IPS-15b (cell line): Measurements from ENCODE around the gene SRRM2.
A peak's percentile ranks its signal among the peaks of the same experiment; 100 is the strongest.

Source experiments
- H3K27me3 ChIP-seq: one replicate; pipeline ENCODE4 v1.6.1; 2013; ENCODE audit warnings: low read length; ENCODE audit not compliant: control insufficient read depth, insufficient read depth
- H3K36me3 ChIP-seq: one replicate; pipeline ENCODE4 v1.6.1; 2013; ENCODE audit warnings: low read length; ENCODE audit not compliant: control insufficient read depth, insufficient read depth
- H3K4me1 ChIP-seq: one replicate; pipeline ENCODE4 v1.6.1; 2013; ENCODE audit warnings: mild to moderate bottlenecking, low read length; ENCODE audit not compliant: control insufficient read depth, insufficient read depth
- H3K4me3 ChIP-seq: one replicate; pipeline ENCODE4 v1.5.1; 2013; ENCODE audit warnings: low read depth, low read length
- H3K9ac ChIP-seq: one replicate; pipeline ENCODE4 v1.6.1; 2013; ENCODE audit warnings: low read depth, mild to moderate bottlenecking, low read length
- H3K9me3 ChIP-seq: one replicate; pipeline ENCODE4 v1.6.1; 2013; ENCODE audit warnings: mild to moderate bottlenecking, low read length; ENCODE audit not compliant: control insufficient read depth, insufficient read depth

SRRM2 gene

DNA sequence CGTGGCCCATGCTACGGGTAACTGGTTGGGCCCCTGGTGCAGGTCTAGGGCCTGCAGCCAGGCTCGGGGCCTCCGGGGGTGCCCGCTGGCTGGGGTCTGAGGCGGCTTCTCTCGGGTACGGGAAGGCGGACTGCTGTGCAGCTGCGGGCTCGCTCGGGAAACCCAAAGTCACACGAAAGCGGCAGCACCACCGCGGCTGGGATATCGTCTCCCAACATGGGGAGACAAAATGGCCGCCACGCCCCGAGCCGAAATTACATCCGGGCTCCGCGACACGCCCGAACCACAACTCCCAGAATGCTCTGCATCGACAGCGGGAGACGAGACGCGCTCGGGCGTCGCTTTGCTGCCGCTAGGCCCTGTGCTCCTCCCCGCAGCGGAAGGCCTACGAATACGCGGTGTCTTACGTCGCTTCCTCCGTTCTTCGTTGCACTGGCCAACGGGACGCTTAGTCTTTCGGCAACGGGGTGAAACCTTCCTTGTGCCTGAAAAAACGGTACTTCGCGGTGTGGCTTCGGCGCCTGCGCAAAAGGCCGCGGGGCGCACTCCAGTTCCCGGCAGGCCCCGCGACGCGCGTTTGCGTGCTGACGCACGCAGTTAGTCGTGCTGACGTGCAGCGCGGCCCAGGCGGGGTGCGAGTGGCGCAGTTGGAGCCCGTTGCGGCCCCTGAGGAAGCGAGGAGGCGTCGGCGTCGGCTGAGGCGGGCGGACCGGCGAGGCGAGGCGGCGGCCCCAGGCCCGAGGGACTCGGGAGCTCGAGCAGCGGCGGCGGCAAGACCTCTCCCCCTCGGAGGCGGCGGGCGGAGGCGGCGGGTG is at the start of gene SRRM2:
Gene SRRM2 (plus strand): TSS at position 604 of the 815 bp plus-strand sequence. CDS start 3,727 bp downstream, outside the sequence.
- Histone ChIP-seq H3K9me3 (no peaks in the 10 kb centered on the region), H3K9ac (peak within 1 kb of the TSS; percentile 97), H3K4me3 (peak within 1 kb of the TSS; percentile 88), H3K4me1 (peaks cover 15% of the 10 kb centered on the region), H3K36me3 (peaks cover 11% of the 10 kb centered on the region), H3K27me3 (no peaks in the 10 kb centered on the region)

DNA sequence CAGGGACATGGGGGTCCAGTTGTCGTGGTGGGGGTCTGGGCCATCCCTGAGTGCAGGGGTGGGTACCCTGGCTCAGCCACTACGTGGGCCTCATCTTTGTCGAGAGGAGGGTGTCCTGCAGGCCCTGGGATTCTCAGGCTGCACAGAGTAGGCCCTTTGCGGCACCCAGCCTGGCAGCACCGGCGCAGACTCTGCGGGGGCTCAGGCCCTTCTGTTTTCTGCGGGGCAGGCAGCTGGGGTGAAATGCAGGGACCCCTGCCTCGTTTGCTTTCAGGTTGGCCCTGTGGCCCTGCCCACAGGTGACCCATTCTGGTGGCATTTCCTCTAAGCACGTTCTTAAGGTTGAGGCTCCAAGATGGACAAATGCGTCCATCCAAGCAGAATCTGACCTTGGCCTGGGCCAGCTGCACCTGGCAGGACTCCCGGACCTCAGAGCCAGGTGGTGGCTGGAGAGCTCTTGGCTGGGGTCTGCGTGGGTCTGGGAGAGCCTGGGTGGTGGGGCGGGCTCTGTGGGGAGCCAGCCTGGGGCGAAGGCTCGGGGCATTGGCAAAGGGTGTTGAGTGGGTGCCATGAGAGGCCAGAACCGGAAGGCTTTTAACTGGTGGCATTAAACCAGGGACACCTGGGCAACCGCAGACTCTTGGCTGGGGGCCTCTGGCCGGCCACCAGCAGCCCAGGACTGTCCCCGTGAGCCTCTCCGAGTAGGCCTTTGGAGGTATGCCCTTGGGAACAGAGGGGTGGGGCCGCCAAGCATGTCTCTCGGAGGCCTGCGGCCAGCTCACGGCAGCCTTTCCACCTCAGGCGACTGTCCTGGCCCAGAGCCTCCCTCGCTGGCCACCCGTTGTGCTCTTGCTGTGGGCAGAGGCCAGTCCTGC is 49.3 kb upstream of the SRRM2 start:
- no peaks in the 10 kb centered on the region for H3K4me1 ChIP-seq
- H3K9ac ChIP-seq: no peak overlapping the region
- peaks cover 58% of the 10 kb centered on the region for H3K36me3 ChIP-seq
- no peak overlapping the region for H3K4me3 ChIP-seq
- H3K27me3 ChIP-seq: no peaks in the 10 kb centered on the region
- H3K9me3 ChIP-seq: no peaks in the 10 kb centered on the region

DNA sequence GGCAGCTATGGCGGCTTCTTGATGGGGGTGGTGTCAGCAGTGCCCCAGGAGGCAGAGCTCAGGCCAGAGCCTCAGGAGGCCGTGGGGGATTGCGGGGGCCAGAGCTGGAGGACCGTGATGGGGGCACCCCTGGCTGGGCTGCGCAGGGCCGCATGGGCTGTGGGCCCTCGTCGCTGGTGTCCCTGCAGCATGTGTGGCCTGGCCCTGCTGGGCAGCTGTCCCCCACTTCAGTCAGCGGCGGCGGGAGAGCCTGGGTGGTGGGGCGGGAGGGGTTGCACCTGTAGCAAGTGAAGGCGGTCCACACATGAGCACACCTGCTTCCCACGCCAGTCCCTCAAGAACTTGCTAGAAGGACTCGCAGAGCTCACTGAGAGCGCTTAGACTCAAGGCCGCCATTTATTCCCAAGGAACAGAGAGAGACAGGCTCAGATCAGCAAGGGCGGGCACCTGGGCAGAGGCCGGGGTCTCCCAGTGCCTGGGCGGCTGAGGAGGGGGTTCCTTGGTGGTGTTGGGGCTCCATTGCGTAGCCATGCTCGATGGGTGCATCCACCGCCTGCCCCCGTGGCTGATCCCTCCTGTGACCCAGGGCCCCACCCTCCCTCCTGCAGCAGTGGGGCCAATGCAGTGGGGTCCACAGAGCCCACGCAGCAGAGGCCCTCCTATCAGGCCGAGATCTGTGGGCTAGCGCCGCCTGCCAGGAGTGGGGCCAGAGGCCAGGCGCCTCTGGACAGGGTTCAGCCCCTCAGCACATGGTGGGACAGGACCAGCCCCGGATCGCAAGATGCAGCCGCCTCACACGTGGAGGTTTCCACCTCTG is 48.1 kb upstream of the SRRM2 start:
- no peaks in the 10 kb centered on the region for H3K4me1 ChIP-seq
- H3K9me3 ChIP-seq: no peaks in the 10 kb centered on the region
- peaks cover 53% of the 10 kb centered on the region for H3K36me3 ChIP-seq
- no peak overlapping the region for H3K4me3 ChIP-seq
- H3K9ac ChIP-seq: no peak overlapping the region
- H3K27me3 ChIP-seq: no peaks in the 10 kb centered on the region

DNA sequence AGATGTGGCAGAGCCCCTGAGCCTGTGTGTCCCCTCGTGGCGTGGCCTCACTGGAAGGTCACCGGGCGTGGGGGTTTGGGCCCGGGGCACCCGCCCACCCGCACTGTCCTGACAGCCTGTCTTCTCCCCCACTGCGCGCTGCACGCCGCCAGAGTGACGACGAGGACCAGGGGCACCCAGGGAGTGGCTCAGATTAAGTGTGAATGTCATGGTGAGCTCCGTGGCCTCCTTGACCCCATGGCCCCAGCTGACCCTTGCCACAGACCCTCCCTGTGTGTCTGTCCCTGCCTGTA is 47.5 kb upstream of the SRRM2 start:
- Histone ChIP-seq H3K9ac (no peak overlapping the region), H3K4me1 (no peaks in the 10 kb centered on the region), H3K27me3 (no peaks in the 10 kb centered on the region), H3K4me3 (no peak overlapping the region), H3K36me3 (peaks cover 52% of the 10 kb centered on the region), H3K9me3 (no peaks in the 10 kb centered on the region)

DNA sequence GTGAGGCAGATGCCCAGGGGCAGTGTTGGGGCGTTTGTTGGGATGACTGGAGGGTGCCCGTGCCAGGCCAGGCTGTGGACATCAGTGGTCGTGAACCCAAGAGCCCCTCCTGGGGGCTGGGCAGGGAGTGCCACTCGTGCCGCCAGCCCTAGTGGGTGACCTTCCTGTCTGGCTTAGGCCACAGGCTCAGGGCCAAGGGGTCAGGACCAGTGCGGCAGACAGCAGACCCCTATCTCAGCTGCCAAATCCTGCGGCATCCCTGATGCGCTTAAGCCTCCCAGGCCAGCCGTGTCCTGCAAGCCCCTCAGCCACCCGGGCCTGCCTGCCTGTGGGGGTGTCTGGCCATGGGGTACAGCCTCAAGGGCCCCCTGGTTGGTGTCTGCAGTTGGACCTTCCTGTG is 47.1 kb upstream of the SRRM2 start:
- Histone ChIP-seq H3K9ac (no peak overlapping the region), H3K36me3 (peaks cover 52% of the 10 kb centered on the region), H3K4me3 (no peak overlapping the region), H3K4me1 (no peaks in the 10 kb centered on the region), H3K9me3 (no peaks in the 10 kb centered on the region), H3K27me3 (no peaks in the 10 kb centered on the region)

DNA sequence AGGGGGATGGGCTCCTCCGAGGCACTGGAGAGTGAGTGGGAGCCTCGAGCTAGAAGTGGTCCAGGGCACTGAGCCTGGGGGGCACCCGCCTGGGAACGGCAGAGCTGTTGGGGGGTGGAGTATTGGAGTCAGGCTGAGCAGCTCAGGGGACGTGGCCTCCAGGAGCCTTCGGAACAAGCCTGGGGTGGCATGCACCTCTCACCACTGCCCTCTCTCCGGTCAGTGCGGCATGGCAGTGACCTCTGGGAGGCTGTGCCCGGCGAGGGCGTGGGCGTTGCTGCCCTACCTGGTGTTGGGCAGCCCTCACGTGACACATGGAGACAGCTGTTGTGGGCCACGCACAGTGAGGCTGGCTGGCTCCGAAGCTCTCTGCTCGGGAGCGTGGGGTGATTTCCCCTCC is 46.4 kb upstream of the SRRM2 start:
- H3K27me3 ChIP-seq: no peaks in the 10 kb centered on the region
- H3K4me1 ChIP-seq: no peaks in the 10 kb centered on the region
- no peak overlapping the region for H3K9ac ChIP-seq
- no peak overlapping the region for H3K4me3 ChIP-seq
- no peaks in the 10 kb centered on the region for H3K9me3 ChIP-seq
- H3K36me3 ChIP-seq: peaks cover 47% of the 10 kb centered on the region

DNA sequence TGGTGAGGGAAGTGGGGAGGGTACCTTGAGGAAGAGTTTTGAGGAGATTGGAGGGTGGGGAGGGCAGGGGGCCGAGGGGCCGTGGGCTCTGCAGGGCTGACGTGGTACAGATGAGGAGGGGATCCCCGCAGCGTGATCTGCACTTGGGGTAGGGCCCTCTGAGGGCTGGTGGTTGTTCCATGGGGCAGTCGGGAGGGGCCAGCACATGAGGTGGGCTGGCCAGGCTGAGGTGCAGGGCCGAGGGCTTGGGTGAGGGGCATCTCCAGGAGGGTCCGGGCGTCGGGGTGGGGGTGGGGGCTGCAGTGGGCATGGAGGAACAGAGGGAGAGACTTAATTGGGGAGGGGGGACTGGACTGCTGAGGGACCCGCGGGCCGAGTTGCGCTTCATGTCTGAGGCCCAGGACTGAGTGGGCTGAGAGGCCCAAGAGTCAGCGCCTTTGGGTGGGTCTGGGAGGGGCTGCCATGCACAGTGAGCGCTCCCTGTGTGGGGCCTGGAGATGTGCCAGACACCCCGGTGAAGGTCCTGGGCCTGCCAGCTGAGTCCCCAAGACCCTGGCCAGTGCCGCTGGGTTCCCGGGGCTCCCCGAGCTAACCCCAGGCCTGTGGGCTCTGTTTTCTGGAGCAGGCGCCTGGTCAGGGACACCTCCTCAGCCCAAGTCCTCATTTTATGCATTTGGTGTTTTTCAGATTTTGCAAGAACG is 45.7 kb upstream of the SRRM2 start:
- Histone ChIP-seq H3K4me3 (no peak overlapping the region), H3K9ac (no peak overlapping the region), H3K27me3 (no peaks in the 10 kb centered on the region), H3K9me3 (no peaks in the 10 kb centered on the region), H3K4me1 (no peaks in the 10 kb centered on the region), H3K36me3 (peaks cover 47% of the 10 kb centered on the region)

DNA sequence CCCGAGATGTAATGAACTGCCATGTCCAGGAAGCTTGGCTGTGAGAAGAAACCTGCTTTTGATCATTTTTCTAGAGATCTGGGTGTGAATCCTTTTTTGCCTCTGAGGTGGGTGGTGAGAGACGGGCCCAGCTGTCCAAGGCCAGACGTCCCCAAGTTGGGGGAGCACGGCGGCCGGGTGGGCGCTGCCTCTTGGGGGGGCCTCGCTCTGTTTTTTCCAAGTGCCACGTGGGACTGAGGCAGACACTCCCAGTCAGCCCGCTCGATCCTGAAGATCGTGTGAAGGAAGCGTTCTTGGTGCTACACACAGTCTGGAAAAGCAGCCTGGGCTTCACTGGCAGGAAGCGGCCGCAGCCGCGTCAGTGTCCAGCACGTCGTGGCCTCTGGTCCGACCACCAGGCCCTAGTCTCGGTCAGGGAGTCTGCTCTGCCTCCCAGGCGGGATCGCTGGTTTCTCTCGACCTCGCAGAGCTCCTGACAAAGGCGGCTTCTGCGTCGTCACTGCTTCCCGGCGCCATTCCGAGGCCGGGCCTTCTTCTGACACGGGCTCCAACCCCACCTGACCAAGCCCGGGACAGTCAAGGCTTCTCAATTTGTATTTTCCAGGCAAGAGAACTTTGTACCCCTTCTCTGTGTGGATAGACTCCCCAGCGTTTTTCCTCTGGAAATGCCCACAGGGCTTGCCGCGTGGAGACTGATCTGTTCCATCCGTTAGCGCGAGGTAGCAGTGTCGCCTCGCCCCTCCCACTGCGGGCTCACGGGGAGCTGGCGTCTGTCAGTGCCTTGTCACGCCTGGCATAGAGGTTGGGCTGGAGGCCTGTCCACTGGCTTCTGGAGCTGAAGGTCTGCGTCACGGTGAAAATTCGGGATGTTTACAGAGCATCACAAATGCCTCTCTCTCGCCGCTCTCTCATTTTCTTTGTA is 44.8 kb upstream of the SRRM2 start:
- no peaks in the 10 kb centered on the region for H3K4me1 ChIP-seq
- H3K9ac ChIP-seq: no peak overlapping the region
- no peaks in the 10 kb centered on the region for H3K9me3 ChIP-seq
- H3K36me3 ChIP-seq: peaks cover 40% of the 10 kb centered on the region
- no peaks in the 10 kb centered on the region for H3K27me3 ChIP-seq
- H3K4me3 ChIP-seq: no peak overlapping the region

DNA sequence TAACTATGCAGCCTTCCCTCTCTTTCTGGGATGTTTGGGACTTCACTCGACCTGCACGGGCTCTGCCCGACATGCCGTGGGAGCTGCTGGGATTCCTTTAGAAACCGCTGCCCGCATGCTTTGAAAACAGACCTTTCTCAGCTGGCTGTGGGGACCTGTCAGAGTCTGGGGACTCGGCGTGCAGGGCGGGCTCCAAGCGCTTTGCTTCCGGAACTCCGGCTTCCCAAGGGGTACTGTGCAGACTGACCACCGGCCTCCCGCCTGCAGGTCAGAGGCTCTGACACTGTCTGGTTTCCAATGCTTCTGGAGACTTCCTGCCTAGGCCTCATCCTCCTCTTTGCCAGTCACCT is 44.2 kb upstream of the SRRM2 start:
- Histone ChIP-seq H3K36me3 (peaks cover 40% of the 10 kb centered on the region), H3K4me3 (no peak overlapping the region), H3K9ac (no peak overlapping the region), H3K27me3 (no peaks in the 10 kb centered on the region), H3K9me3 (no peaks in the 10 kb centered on the region), H3K4me1 (no peaks in the 10 kb centered on the region)

DNA sequence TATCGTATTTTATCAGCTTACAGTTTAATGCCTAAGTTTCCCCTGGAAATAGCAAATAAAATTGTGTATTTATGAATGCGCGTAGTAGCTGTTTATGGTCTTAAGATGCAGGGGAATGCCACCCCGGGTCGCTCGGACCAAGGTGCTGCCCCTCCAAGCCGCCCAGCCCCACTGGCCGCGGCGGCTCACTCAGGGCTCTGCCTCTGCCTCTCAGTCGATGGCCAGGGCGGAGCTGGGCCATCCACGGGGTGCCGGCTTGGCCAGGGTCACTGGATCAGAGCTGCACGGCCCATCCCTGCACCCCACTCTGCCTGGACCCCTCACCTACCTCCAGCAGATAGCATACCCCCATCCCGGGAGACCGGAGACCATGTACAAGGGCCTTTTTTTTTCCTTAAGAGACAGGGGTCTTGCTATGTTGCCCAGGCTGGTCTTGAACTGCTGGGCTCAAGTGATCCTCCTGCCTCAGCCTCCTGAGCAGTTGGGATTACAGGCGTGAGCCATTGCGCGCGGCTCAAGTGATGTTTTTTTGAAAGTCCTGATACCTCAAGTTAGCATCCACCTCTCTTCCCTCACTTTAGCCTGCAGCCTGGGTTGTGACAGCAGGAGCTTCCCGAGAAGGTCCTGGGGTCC is 43.4 kb upstream of the SRRM2 start:
- H3K9me3 ChIP-seq: no peaks in the 10 kb centered on the region
- H3K4me1 ChIP-seq: no peaks in the 10 kb centered on the region
- H3K27me3 ChIP-seq: no peaks in the 10 kb centered on the region
- H3K9ac ChIP-seq: no peak overlapping the region
- peaks cover 36% of the 10 kb centered on the region for H3K36me3 ChIP-seq
- H3K4me3 ChIP-seq: no peak overlapping the region
